ENCODE measurements around the gene KMT2D. TPM values are rescaled to one million over a fixed set of nuclear protein-coding genes. Genes with fewer than 3 reads are reported as not detected.
A peak's percentile ranks its signal among the peaks of the same experiment; 100 is the strongest.

The KMT2D gene
- total RNA-seq, 2 experiments from 2014 or later = 47.9 to 49.0 TPM

DNA sequence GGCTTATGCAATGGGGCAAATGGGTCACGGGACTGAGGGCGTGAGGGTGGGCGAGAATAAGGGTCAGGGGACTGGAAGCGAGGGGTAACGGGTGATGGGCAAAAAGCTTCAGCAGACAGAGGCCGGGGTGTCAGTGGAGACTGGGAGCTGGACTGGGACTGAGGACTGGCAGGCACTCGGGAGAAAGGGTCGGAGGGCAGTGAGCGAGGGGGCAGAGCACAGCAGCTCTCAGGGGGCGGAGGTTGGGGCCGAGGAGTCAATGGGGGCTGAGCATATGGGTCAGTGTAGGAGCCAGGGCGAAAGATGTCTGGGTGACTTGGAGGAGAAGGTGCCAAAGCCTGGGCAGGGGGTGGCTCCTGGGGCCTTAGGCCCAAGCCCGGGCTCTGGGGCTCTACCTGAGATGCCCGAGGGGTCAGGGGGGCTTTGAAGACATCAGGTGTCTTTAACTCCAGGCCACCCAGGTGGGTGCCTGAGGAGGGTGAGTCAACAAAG lies 20.2 kb downstream of the KMT2D start:
- intact Hi-C loops (cut with micrococcal nuclease) = no loop called here
- Mint-ChIP-seq H3K27ac (no peak overlapping the region), H3K27me3 (no peaks in the 10 kb centered on the region), H3K36me3 (peaks cover 54% of the 10 kb centered on the region), H3K4me3 (no peak overlapping the region), H3K9me3 (no peaks in the 10 kb centered on the region), H3K4me1 (ENCODE audit: low read depth) (peaks cover 2% of the 10 kb centered on the region)
- no peak for DNase-seq
- ChIA-PET POLR2A (interaction anchor here (1.3 kb wide), 1 partner anchor 8 kb away, joined by 3 read pairs; no protein-coding TSS in a partner anchor), CTCF (interaction anchor here (1.3 kb wide), 1 partner anchor 58 kb away, joined by 3 read pairs; no protein-coding TSS in a partner anchor)

DNA sequence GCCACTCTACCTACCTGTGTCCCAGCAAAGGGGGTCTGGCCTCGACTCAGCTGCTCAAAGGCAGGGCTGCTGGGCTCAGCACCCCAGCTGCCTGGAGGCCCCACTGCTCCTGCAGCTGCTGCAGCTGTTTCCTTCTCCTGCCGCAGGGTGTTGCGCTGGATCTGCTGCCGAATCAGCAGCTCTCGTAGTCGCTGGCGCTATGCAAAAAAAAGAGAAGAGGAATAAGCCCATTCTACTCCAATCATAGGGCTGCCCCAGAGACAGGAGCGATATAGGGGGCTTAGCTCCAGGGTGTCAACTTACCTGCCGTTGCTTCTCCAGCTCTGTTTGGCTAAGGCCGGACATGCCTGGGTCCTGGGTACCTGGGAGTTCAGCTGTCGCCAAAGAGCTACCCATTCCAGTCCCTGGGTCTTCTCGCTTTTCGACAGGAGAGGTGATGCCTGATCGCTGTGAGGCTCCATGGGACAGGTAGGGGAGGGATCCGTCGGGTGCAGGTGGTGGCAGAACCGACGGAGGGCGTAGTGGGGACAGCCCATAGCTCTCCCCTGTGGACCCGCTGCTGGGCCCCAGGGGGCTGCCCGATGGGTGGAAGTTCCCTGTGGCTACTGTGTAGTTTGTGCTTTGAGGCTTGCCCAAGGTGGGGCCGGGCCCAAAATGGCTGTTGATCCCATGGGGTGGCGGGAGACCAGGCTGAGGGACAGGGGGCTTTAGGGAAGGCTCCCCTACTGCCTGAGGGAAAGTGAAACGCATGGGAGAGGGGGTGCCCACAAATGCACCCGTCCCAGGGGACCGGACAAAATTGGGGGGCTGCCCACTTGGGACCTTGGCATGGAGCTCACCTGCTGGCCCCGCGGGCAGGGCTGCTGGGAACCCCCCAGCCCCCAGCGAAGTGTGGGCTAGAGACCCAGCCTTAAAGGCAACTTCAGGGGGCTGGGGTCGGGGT lies 20.9 kb downstream of the KMT2D start:
- H3K9me3 Mint-ChIP-seq = no peaks in the 10 kb centered on the region
- H3K4me1 Mint-ChIP-seq (ENCODE audit: low read depth) = peaks cover 2% of the 10 kb centered on the region
- CTCF ChIA-PET = interaction anchor here (1.3 to 1.4 kb wide), 2 partner anchors 24 to 59 kb away, joined by 3 to 6 read pairs; no protein-coding TSS in a partner anchor
- intact Hi-C loops (cut with micrococcal nuclease) = no loop called here
- H3K27ac Mint-ChIP-seq = no peak overlapping the region
- H3K27me3 Mint-ChIP-seq = no peaks in the 10 kb centered on the region
- DNase-seq = no peak
- H3K4me3 Mint-ChIP-seq = no peak overlapping the region
- H3K36me3 Mint-ChIP-seq = peaks cover 53% of the 10 kb centered on the region
- POLR2A ChIA-PET = interaction anchor here (0.6 to 1.5 kb wide), 3 partner anchors 8 to 92 kb away, joined by 3 read pairs; partner anchors contain the start of genes LMBR1L and TUBA1B

GRCh38 chr12:49038291-49038955 lies 22.2 kb downstream of the KMT2D start:
- Mint-ChIP-seq H3K27ac (no peak overlapping the region), H3K4me1 (ENCODE audit: low read depth) (no peaks in the 10 kb centered on the region), H3K4me3 (no peak overlapping the region), H3K27me3 (no peaks in the 10 kb centered on the region), H3K9me3 (no peaks in the 10 kb centered on the region), H3K36me3 (peaks cover 46% of the 10 kb centered on the region)
- ChIA-PET POLR2A (interaction anchor here (0.5 to 1.5 kb wide), 2 partner anchors 35 to 93 kb away, joined by 3 read pairs; partner anchors contain the start of gene TUBA1B), CTCF (interaction anchor here (1.0 to 2.5 kb wide), 5 partner anchors 21 to 50 kb away, joined by 3 to 10 read pairs (median 6); no protein-coding TSS in a partner anchor)
- intact Hi-C loops (cut with micrococcal nuclease) = no loop called here
- no peak for DNase-seq

GRCh38 chr12:49037947-49038237 lies 22.7 kb downstream of the KMT2D start:
- ChIA-PET CTCF (interaction anchor here (0.9 to 2.5 kb wide), 5 partner anchors 21 to 60 kb away, joined by 3 to 10 read pairs (median 6); no protein-coding TSS in a partner anchor), POLR2A (no interaction called here)
- H3K4me3 Mint-ChIP-seq = no peak overlapping the region
- H3K27ac Mint-ChIP-seq = no peak overlapping the region
- no peak for DNase-seq
- peaks cover 40% of the 10 kb centered on the region for H3K36me3 Mint-ChIP-seq
- H3K9me3 Mint-ChIP-seq = no peaks in the 10 kb centered on the region
- intact Hi-C loops (cut with micrococcal nuclease) = no loop called here
- H3K27me3 Mint-ChIP-seq = no peaks in the 10 kb centered on the region
- H3K4me1 Mint-ChIP-seq (ENCODE audit: low read depth) = no peaks in the 10 kb centered on the region

DNA sequence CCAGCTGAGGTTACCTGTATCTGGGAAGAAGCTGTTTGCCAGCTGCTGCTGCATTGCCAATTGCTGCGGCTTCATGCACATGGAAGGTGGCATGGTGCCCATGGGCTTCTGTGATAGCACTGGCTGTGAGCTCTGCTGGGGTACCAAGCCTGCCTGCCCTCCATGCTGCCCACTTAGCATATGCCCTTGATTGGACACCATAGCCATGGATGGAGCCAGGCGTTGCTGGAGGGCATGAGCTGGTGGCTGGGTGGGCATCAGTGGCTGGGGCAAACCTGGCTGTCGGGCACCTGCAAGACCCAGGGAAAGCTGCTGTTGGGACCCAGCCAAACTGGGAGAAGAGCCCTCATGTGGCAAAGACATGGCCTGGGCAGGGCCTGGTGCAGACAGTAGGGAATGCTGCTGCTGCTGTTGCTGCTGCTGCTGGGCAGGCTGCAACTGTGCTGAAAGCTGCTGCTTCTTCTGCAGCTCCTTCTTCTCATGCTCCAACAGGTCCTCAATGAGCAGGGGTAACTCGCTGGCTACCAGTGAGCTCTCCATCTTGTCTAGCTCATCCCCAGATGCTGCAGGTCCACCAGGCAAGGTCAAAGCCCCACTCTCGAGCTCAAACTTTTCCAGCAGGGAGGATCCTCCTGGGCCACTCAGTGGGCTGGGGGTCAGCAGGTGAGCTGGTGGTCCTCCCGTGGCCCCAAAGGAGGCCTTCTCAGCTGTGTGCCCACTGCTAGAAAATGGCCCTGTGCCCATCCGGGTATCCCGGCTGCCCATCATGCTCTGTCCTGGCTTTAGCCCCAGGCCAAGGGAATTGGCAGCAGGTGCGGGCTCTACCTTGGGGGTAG lies 23.3 kb downstream of the KMT2D start:
- H3K4me3 Mint-ChIP-seq = no peak overlapping the region
- ChIA-PET POLR2A (no interaction called here), CTCF (interaction anchor here (0.9 to 2.5 kb wide), 6 partner anchors 18 to 61 kb away, joined by 3 to 10 read pairs (median 6); no protein-coding TSS in a partner anchor)
- intact Hi-C loops (cut with micrococcal nuclease) = no loop called here
- H3K4me1 Mint-ChIP-seq (ENCODE audit: low read depth) = no peaks in the 10 kb centered on the region
- no peaks in the 10 kb centered on the region for H3K9me3 Mint-ChIP-seq
- DNase-seq = no peak
- H3K27me3 Mint-ChIP-seq = no peaks in the 10 kb centered on the region
- H3K36me3 Mint-ChIP-seq = peaks cover 40% of the 10 kb centered on the region
- no peak overlapping the region for H3K27ac Mint-ChIP-seq

GRCh38 chr12:49036029-49036428 lies 24.6 kb downstream of the KMT2D start:
- no peak overlapping the region for H3K27ac Mint-ChIP-seq
- no peaks in the 10 kb centered on the region for H3K4me1 Mint-ChIP-seq (ENCODE audit: low read depth)
- ChIA-PET CTCF (interaction anchor here (0.6 to 2.5 kb wide), 4 partner anchors 12 to 52 kb away, joined by 4 to 10 read pairs (median 8); no protein-coding TSS in a partner anchor), POLR2A (no interaction called here)
- no peaks in the 10 kb centered on the region for H3K9me3 Mint-ChIP-seq
- H3K4me3 Mint-ChIP-seq = no peak overlapping the region
- H3K27me3 Mint-ChIP-seq = no peaks in the 10 kb centered on the region
- peaks cover 33% of the 10 kb centered on the region for H3K36me3 Mint-ChIP-seq
- intact Hi-C loops (cut with micrococcal nuclease) = no loop called here
- no peak for DNase-seq

DNA sequence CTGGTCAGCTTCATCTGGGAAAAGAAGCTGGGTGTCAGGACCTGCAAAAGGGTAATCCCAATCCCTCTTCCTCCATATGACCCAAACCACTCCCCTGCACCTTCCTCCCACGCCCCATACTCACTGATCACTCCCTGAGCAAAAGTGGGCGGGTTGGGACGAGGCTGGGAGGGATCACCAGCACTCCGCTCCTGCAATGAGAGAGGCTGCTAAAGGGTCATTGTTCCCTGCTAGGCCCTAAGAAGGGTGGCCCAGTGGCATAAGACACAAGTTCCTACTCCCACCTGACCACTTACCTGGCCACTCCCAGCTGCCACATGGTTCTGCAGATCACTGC lies 26.3 kb downstream of the KMT2D start:
- Mint-ChIP-seq H3K27ac (no peak overlapping the region), H3K4me3 (no peak overlapping the region), H3K36me3 (peaks cover 38% of the 10 kb centered on the region), H3K9me3 (no peaks in the 10 kb centered on the region), H3K27me3 (no peaks in the 10 kb centered on the region), H3K4me1 (ENCODE audit: low read depth) (no peaks in the 10 kb centered on the region)
- intact Hi-C loops (cut with micrococcal nuclease) = no loop called here
- ChIA-PET CTCF (interaction anchor here (1.0 to 1.6 kb wide), 2 partner anchors 9 to 46 kb away, joined by 4 to 5 read pairs; no protein-coding TSS in a partner anchor), POLR2A (no interaction called here)
- DNase-seq = no peak

DNA sequence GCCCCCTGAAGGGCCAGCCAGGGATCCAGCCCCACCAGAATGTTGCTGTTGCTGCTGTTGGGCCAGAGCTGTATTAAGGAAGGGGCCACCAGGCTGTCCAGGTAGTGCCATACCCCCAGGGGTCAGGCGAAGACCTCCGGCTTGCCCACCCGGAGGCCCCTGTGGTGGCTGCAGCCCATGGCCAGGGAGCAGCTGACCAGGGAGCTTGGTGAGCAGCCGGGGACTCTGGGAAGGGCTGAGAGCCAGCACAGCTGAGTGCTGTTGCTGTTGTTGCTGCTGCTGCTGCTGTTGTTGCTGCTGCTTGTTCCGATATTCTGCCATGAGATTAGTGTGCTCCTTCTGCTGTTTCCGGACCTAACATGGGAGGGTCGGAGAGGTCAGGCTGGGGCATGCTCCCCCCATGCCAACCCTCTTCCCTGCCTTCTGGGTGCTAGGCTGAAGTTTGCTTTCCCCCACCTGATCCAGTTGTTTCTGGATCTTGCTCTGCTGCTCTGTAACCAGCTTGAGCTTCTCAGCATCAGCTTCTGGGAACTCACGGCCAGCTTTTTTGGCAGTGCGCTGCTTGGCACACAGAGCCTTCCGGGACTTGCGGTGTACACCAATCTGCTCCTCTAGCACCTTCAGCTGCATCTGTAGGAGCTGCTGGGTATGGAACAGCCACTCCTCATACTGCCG lies 26.8 kb downstream of the KMT2D start:
- DNase-seq = no peak
- Mint-ChIP-seq H3K9me3 (no peaks in the 10 kb centered on the region), H3K27ac (no peak overlapping the region), H3K4me3 (no peak overlapping the region), H3K36me3 (peaks cover 40% of the 10 kb centered on the region), H3K27me3 (no peaks in the 10 kb centered on the region), H3K4me1 (ENCODE audit: low read depth) (no peaks in the 10 kb centered on the region)
- intact Hi-C loops (cut with micrococcal nuclease) = no loop called here
- CTCF ChIA-PET = interaction anchor here (0.9 to 6.7 kb wide), 4 partner anchors 10 to 104 kb away, joined by 3 to 33 read pairs (median 4); no protein-coding TSS in a partner anchor
- POLR2A ChIA-PET = interaction anchor here (1.0 kb wide), 1 partner anchor 23 kb away, joined by 4 read pairs; no protein-coding TSS in a partner anchor

DNA sequence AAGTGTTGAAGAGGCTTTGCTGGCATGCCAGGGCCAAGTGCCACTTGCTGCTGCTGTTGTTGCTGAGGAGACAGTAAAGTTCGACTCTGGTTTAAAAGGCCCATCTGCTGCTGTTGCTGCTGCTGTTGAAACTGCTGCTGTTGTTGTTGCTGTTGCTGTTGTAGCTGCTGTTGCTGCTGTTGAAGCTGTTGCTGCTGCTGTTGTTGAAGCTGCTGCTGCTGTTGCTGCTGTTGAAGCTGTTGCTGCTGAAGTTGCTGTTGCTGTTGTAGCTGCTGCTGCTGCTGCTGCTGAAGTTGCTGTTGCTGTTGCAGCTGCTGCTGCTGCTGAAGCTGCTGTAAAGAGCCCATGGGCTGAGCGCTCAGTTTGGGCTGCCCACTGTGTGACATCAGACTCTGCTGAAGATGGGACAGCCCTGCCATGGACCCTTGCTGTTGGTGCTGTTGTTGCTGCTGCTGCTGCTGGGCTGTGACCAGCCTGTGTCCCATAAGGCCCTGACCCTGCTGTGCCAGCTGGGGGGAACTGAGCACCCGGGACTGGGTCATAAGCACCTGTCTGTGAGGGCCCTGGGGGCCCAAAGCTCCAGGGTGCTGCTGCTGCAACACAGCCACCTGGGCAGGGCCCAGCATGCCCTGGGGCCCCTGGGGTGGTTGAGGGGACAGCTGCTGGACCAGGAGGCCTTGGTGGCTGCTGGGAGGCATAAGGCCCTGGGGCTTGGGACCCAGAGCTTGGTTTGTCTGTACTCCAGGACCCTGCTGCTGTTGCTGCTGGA lies 27.7 kb downstream of the KMT2D start:
- CTCF ChIA-PET = interaction anchor here (0.9 to 6.7 kb wide), 4 partner anchors 11 to 103 kb away, joined by 3 to 33 read pairs (median 4); no protein-coding TSS in a partner anchor
- POLR2A ChIA-PET = interaction anchor here (0.8 to 1.0 kb wide), 2 partner anchors 10 to 24 kb away, joined by 3 to 4 read pairs; no protein-coding TSS in a partner anchor
- Mint-ChIP-seq H3K27ac (peak overlapping the region; percentile 54), H3K4me3 (no peak overlapping the region), H3K4me1 (ENCODE audit: low read depth) (no peaks in the 10 kb centered on the region), H3K36me3 (peaks cover 42% of the 10 kb centered on the region), H3K9me3 (no peaks in the 10 kb centered on the region), H3K27me3 (no peaks in the 10 kb centered on the region)
- DNase-seq = no peak
- intact Hi-C loops (cut with micrococcal nuclease) = no loop called here

GRCh38 chr12:49032276-49032675 lies 28.3 kb downstream of the KMT2D start:
- H3K27me3 Mint-ChIP-seq = no peaks in the 10 kb centered on the region
- H3K9me3 Mint-ChIP-seq = no peaks in the 10 kb centered on the region
- no peak for DNase-seq
- POLR2A ChIA-PET = interaction anchor here (0.8 kb wide), 1 partner anchor 11 kb away, joined by 3 read pairs; no protein-coding TSS in a partner anchor
- peaks cover 45% of the 10 kb centered on the region for H3K36me3 Mint-ChIP-seq
- no peak overlapping the region for H3K27ac Mint-ChIP-seq
- intact Hi-C loops (cut with micrococcal nuclease) = no loop called here
- H3K4me3 Mint-ChIP-seq = no peak overlapping the region
- no peaks in the 10 kb centered on the region for H3K4me1 Mint-ChIP-seq (ENCODE audit: low read depth)
- CTCF ChIA-PET = interaction anchor here (1.0 to 6.7 kb wide), 2 partner anchors 11 to 17 kb away, joined by 3 to 33 read pairs; no protein-coding TSS in a partner anchor

Data from activated CD4-positive, alpha-beta memory T cell treated with anti-CD3 and anti-CD28 coated beads for 36 hours (primary cell).